Measurements from ENCODE around the gene CTU1.

CTU1 gene

DNA sequence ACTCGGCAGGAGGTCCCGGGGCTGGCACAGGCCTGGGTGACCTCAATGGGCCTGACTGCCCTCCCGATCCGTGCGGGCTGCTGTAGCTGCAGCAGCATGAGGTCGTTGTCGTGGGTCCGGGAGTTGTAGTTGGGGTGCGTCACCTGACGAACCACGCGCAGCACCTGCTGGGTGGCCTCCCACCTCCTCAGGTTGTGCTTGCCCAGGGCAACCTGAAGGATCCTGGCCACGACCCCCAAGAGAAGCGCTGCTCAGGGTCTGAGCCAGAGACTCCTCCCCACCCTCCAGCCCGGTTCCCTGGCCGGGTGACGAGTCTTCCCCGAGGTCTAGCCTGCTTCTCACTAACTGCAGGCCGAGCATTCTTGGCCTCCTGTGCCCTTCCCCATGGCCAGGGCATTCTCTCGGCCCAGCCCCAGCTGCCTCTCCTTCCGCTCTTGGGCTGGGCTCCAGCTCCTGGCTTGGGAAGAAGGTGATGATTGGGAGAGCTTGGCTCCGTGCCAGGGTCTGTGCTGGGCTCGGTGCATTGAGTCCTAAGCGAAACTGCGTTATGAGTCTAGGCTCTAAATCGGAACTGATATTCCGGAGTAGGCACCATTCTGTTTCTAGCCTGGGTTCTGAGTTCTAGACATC is 28.6 kb downstream of the CTU1 start:
- no peak for DNase-seq

DNA sequence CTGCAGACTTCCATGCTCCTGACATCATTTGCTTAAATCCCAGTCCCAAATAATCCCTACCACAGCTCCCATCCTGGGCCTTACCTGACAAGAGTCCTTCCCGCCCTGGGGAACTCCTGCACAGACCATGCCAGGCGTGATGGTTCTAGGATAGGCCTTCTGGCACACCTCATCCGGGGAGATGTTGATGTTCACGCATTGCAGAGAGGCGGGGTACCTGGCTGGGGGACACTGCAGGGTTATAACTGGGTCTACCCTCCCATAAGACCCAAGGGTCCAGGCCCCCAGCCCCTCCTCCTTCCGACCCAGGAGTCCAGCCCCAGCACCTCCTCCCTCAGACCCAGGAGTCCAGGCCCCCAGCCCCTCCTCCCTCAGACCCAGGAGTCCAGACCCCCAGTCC is 29.5 kb downstream of the CTU1 start:
- DNase-seq: no peak

DNA sequence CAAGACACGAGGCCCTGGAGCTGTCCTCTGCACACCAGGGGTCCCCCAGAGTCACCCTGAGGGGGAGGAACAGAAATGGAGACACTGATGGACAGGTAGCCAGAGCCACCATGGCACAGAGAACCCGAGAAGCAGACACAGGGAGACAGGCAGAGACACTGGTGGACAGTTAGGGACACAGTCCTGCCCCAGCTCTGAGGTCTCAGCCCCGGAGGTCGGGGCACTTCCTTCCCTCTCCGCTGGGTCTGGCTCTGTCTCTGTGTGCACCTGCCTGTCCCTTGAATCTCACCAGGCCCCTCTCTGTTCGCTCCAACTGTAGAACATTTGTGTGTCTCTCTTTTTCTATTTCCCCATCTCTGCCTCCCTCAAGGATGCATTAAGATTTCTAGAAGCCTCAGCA is 30.1 kb downstream of the CTU1 start:
- DNase-seq: no peak

DNA sequence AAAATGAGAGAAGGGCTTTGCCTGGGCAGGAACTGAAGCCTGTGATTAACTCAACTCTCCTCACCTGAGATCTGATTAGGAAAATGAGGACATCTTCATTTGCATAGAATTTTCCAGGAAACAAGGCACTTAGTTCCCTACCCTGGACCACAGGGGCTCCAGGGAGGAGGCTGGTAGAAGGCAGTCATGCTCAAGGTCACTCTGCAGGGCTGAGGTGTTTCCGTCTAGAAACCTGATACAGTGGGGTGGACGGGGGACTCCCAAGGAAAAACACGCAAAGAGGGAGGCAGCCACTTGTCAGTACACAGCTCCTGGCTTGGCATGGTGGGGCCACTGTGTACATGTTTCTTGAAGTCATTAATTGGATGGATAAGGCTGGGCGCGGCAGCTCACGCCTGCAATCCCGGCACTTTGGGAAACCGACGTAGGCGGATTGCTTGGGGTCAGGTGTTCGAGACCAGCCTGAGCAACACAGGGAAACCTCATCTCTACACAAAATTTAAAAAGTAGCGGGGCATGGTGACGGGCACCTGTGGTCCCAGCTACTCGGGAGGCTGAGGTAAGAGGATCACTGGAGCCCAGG is 31.5 kb downstream of the CTU1 start:
- no peak for DNase-seq

DNA sequence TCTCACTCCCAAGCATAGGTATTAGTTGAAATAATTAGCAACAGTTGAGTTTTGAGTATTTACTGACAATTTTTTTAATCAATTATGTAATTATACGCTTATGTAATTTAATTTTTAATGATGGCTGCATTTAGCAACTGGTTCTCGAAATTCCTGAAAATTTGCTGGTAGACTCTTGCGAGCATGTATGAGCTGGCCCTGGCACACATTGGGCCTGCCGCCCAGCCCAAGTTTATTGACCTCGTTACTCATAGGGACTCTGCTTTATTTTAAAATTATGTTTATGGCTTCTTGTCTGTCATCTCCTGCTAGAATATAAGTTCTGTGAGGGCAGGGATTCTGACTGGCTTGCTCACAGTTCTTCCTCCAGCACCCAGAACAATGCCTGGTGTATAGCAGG is 32.2 kb downstream of the CTU1 start:
- no peak for DNase-seq

DNA sequence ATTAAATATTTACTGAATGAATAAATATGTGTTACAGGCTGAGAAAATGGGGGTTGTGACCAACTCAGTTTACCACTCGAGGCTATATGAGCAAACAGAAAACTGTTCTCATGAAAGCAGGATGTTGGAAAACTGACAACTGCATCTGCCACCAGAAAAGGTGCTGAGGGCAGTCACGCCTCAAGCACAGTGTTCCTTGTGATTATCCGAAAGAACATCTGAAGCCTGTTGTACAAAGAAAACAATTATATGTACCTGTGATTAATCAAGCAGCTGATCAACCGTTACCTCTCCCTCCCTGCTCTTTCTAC is 37.2 kb downstream of the CTU1 start:
- no peak for DNase-seq

DNA sequence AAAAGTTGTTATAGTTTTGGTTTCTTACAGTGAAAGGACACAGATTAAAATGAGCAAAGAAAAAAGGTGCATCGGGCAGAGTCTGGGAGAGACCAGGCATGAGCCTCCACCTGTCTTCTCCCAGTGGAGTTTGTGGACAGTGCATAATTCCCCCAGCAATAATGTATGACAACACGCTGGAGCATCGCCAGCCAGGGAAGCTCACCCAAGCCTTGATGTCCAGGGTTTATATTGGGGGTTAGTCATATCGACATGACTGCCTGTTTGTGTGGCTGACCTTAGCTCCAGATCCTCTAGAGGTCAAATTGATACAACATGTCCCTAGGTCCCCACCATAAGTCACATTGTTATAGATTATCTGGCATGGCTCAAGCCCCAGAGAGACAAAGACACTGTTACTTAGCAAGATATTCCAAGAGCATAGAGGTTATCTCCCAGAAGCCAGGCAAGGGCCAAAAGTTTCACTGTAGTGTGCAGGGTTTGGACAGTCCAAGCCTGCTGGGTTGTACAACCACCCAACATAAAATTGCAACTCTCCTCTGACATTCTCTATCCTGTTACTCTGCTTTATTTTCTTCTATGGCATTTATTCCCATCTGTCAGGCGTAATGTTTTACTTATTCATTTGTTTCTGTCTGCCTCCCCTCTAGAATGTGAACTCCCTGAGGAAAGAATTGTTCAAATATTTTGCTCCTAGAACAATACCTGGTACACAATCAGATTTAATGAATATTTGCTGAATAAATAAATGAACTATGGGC is 37.7 kb downstream of the CTU1 start:
- DNase-seq: no peak

DNA sequence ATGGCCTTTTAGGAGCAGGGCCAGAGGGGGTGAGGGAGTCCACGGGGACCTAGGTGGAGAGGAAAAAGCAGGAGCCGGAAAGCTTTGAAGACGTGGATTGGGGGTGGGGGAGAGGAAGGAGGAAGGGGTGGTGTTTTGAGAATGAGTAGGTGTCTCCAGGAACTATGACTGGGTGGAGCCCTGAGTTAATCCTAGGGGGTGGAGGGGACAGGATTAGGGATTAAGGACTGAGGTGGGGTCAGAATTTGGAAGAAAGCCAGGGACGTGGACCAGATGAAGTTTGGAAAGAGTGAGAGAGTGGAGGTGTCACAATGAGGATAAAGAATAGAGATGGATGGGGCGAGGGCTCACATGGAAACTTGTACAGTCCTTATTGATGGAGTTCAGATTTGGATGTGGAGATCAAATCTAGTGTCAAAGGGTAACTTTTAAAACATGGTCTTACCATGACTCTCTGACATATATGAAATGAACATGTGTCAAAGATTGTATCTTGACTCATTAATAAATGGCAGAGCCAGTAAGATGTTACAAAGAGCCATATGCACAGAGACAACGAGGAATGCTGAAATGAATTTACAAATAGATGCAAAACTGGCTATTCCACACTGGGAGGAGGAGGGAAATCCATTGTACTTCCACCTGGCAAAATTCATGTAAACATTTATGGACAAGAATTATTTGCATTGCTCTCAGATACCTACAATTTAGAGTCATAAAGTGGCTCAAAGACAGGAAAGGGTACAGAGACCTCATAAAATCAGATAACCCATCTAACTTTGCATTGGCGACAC is 41.6 kb downstream of the CTU1 start:
- DNase-seq: no peak

DNA sequence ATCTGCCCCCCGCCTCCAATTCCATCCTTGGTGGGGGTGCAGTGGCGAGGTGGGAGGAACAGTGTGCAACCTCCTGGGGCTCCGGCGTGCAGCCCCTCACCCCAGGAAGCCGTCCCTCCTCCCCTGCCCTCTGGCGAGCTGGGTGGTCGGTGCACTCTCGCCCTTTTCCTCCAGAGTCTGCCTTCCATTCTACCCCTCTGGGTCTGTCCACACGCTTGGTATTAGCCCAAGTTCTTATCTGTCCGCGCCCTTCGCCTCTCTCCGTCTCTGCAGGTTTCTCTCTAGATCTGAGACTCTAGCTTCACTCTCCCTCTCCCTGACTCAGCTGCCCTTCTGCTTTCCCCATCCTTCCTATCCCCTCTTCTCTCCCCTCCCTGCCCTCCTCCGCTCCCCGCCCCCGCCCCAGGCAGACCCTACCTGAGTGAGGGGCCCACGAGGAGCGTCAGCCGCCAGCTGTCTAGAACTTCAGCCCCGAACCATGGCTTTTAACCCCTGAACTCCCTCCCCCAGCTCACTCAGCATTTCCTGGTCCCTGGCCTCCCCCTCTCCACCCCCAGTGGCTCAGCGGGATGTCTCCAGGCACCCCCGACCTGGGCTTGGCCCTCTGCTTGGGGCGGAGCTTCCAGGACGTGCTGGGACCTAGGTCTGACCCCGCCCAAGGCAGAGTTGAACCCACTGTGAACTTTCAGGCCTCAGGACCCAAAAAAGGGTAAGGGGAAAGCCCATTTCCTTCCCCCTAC is 42.8 kb downstream of the CTU1 start:
- no peak for DNase-seq

DNA sequence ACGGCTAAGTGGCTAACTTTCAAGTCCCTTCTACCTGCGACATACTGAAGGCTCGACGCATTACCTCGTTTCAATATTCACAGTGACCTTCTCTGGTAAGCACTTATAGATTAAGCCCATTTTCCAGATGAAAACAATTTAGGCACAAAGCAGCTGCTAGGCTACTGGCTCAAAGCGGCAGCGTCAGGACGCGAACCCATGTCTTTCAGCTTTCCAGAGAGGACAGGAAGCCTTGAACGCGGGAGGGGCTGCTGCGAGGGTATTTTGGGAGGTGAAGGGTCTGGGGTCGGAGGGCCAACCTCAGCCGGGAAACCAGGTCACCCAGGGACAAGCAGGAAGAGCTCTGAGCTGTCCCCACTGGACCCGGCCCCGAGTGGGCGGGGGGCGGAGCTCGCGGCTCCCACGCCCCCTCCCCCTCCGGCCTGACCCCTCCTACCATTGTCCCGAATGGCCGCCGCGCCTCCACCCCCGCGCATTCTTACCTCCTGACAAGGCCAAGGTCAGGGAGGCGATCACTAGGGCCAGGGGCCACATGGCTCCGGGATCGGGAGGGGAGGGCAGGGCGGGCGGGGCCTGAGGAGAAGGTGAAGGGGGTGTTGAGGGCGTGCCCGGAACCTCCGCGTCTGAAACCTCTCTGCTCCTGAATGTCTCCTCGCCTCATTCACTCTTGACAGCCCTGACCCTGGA is 43.5 kb downstream of the CTU1 start, which contains the start of gene KLK13:
Gene KLK13 (minus strand): TSS at position 559 of the 687 bp plus-strand sequence. CDS start 25 bp downstream, at position 534.
- DNase-seq: no peak

DNA sequence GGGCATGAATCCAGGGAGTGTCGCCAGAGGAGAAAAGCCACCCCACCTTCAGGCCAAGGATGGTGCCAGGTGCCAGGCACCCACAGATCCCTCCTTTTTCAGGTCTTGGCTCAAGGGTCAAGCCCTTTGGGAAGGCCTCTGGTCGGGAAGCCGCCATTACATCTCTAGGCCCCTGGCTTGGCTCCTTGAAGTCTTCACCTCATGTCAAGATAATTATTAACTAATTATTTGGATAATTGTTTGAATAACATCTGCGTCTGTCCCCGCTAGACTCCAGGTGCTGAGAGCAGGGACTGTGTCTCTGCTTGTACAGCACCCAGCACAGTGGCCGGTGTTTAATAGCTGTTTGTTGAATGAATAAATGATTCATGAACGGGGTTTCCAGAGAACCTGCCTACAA is 44.5 kb downstream of the CTU1 start:
- no peak for DNase-seq

DNA sequence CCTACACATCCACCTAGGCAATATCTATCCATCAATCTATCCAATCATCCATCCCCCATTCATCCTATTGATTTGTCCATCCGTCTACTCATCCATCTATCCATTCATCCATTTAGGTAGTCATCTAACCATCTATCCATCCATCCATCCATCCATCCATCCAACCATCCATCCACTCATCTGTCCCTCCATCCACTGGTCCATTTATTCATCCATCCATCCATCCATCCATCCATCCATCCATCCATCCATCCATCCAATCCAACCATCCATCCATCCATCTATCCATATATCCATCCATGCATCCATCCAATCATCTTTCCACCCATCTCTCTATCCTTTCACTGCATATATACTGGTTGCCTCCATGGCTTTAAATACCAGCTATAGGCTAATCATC is 47.2 kb downstream of the CTU1 start:
- DNase-seq: no peak

DNA sequence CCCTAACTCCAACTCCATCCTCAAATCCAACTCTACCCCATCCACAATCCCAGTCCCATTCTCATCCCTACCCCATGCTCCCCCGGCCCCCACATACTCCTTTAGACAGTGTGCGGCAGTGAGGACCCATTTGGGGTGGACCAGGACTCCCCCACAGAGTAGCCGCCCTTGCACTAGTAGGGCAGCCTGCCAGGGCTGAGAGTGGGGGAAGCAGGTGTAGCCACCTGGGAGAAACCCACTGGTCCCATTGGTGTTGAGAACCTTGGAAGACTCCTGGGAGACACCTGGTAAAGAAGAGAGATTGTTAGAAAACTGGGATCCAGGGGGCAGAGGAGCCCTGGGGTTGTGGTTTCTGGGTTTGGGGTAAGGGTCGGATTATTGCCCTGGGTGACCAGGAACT is 47.9 kb downstream of the CTU1 start:
- DNase-seq: no peak

DNA sequence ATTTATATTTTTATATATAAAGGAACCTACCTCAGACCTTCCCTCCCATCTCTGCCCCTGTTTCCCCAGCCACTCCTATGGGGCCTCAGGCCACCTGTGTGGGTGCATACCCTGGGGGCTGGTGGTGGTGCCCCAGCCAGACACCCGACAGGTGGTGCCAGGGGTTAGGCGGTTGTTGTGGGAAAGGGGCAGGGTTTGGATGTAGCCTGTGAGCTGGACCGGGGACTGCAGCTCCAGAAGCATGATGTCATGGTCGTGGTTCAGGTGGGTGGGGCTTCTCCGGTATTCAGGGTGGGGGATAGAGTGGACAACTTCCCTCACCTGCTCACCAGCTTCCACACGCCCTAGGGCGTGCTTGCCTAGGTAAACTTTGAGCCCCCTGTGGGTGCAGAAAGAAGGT is 48.5 kb downstream of the CTU1 start:
- DNase-seq: no peak

DNA sequence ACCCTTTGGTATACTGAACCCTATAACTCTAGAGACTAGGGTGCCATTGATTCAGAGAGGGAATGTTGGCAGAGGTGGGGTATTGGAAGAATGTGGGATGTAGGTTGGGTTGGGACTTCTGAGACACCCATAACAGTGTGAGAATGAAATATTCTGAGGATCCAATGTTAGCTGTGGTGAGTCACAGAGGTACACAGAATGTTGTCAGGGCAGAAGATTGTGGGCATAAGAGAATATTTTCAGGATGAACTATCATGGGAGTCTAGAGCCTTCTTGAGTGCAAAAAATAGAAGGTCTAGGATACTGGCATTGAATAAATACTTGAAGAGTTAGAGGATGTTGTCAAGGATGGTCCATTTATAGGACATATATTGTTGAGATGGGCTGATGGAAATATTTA is 52.3 kb downstream of the CTU1 start:
- DNase-seq: no peak
